GM18861 (cell line): Measurements from ENCODE around the gene USE1.

Experiments
- ATAC-seq: cut with Tn5 transposase; IDR thresholded peaks from one replicate; pipeline ENCODE4 v1.9.1; 2021; ENCODE audit not compliant: unreplicated experiment

USE1 gene

DNA sequence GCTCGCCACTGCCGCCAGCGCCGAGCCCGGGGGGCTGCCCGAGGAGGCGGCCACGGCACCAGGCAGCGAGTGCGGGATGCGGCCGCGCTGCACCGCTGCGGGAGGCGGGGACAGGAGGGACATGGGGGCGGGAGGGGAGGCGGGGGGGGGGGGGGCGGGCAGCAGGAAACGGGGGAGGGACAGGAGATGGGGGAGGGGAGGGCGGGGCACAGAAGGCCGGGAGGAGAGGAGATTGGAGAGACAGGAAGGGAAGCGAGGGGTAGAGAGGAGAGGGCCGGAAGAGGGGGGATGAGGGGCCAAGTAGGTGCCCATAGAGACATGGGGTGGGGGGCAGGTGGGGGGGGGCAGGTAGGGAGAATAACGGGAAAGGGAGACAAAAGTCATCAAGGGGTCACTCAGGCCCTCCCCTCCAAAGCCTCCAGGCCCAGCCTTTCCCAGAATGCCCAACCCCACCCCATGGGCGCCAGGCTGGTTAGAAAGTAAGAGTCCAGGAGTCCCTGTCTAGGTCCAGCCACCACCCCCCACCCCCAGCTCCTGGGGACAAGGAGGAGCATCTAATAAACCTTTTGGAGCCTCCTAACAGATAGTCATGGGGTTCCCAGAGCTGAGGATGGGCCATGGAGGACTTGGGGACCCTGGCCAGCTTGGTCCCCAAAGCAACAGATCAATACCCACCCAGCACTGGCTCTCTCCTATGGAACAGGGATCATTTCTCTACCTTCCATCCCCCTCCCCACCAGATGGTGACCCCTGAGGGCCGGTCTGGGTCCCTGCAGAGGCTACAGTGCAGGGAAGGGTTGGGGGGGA lies 21.0 kb downstream of the USE1 start:
- peak; percentile 15 for ATAC-seq

DNA sequence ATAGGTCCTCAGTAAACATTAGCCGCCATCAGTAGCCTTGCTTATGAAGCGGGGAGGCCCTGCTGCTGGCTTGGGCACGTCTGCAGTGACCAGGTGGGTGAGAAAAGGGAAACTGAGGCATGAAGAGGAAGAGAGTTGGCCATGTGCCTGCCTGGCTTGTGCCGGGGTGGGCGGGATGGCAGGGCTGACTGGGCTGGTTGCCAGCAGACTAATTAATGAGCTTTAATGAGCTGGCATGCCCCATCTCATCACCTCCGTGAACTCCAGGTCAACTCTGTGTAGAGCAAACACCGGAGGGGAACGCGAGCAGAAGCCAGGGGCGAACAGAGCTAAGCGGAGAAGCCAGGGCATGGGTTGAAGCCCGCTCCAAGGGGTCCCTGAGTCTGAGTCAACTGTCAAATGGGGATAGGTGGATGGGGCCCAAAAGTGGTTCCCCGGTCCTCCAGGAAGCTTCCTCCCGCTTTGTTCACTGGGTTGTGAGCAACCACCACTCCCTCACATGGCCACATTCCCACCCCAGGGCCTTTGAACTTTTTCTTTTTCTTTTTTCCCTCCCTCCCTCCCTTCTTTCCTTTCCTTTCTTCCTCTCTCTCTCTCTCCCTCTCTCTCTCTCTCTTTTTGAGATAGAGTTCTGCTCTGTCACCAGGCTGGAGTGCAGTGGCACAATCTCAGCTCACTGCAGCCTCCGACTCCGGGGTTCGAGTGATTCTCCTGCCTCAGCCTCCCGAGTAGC lies 21.8 kb downstream of the USE1 start:
- ATAC-seq, result no peak

DNA sequence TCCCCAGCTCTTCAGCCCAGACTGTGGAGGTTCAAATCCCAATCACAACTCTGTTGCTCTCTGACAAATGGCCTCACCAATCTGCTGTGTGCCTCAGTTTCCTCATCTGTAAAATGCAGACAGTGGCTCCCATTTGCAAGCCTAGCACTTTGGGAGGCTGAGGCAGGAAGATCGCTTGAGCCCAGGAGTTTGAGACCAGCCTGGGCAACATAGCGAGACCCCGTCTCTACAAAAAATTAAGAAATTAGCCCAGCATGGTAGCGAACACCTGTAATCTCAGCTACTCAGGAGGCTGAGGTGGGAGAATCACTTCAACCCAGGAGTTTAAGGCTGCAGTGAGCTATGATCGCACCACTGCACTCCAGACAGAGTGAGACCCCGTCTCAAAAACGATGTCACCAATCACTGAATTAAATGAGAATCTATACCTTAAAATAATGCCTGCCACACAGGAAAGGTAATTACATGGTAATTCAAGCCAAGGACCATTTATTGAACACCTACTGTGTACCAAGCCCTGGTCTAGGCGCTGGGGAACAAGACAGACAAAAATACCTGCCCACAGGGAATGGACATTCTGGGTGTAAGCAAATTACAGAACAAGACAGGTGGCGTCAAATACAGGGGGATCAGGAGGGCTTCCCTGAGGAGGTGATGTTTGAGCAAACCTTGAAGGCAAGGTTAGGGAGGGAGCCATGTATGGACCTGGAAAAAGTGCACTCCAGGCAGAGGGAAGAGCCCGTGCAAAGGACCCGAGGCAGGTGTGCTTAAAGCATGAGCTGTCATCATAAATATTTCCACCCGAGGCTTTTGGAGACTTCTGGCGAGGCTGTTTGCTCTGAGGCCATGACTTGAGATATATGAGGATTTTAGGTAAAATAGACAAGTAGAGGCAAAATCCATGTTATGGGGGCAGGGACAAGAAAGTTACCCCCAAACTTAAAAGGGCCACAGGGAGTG lies 22.9 kb downstream of the USE1 start:
- no peak for ATAC-seq

DNA sequence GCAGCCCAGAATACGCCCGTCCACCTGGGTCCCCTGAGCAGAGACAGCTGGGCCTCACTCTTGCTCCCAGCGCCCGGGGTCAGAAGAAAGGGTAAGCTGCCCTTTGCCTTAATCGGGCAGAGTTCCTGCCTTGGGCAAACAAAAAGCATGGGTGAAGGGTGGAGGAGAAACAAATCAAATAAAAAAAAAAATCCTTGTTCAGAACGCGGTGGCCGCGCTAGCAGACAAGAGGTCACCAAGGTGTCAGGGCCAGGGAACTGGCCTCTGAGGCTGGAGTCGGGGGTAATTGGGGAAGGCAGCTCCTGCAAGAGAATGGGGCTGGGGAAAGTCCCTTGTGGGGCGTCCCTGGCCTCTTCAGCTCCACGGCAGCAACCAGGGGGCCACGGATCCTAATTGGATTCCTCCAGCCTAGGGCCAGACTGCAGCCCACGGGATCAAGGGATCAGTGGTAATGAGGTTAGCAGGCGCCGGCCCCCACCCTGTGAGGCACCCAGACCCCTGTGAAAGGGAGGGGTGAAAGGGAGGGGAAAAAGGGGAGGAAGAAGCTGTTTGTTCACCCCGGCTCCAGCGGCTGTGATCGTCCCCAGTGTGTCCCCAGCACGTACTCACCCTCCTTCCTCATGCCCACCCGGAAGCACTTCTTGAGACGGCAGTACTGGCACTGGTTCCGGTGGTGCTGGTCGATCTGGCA lies 25.1 kb downstream of the USE1 start:
- ATAC-seq, result no peak

DNA sequence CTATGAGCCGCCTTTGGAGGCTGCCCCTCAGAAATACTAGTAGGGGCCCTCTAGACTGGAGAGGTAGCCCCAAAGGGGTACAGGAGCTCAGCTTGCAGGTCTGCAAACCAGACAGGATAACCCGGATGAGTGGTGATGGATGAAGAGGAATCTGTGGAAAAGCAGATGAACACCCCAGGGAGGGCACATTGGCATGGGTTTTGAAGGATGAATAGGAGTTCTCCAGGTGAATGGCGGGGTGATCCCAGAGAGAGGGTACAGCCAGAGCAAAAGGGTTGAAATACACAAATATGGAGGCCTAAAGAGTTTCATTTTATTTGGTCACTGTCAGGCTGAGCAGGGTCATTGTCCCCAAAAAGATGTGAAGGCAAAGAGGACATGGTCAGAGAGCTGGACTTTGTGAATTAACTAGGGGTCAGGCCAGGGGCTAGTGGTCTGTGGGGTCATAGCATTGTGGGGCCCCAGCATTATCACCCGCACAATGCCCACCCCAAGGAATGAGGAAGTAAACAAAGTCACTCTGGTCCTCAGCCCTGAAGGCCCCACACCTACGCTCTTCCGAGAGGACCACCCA lies 25.8 kb downstream of the USE1 start:
- ATAC-seq, result no peak

DNA sequence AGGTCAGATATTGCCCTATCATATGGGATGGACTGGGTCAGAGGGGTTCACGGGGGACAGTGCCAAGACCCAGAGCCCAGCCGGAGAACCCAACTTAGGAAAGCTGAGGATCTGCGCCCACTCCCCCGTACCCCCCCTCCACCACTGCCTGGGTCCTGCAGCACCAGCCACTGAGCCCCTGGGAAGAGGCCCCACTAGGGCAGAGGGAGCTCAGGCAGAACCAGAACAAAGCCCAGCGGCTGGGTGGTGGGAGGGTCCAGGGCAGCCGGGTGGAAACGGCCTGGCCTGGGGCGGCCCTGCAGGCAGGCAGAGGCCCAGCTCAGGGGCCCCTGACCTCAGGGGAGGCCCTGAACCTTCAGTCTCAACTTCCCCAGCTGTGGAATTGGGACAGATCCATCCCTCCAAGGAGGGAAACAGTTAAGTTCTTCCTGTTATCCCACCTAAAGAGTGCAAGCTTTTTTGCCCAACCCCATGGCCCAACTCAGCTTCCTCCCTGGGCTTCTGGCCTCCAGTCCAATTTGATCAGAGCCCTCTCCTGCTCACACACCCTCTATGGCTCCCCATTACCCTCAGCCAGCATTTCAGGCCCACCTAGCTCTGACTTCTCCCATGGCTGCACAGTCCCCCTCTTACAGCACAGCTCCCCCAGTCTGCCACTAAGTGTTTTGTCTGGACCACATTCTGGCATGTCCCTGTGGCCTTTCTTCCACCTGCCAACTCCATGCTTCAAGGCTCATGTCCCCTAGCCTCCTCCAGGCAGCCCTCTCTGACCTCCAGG lies 27.5 kb downstream of the USE1 start:
- ATAC-seq, result no peak

DNA sequence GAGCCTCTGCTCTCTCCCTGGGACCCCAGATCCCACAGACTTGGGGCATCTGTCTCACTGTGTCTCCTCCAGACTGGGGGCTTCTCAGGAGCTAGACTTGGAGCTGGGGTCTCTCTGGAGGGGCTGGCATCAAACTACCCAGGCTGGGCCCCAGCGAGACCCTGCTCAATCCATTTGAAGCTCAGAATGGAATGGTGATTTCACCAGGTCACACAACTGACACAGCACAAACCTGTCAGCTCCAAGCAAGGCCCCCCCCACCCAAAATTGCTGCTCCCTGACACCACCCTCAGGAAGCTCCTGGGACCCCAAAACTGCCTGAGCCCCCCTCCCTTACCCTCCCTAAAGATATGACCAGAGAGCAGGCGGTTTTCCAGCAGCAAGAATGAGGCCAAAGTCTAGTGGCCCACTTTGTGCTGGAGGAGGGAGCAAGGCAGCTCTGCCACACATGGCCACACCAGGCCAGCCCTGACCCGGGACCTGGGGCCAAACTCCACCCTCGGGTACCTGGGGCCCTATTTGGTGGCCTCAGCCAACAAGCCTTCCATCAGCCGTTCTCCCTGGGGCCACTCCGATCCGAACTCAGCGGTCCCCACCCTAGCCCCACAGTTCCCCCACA lies 28.2 kb downstream of the USE1 start:
- ATAC-seq, result no peak

DNA sequence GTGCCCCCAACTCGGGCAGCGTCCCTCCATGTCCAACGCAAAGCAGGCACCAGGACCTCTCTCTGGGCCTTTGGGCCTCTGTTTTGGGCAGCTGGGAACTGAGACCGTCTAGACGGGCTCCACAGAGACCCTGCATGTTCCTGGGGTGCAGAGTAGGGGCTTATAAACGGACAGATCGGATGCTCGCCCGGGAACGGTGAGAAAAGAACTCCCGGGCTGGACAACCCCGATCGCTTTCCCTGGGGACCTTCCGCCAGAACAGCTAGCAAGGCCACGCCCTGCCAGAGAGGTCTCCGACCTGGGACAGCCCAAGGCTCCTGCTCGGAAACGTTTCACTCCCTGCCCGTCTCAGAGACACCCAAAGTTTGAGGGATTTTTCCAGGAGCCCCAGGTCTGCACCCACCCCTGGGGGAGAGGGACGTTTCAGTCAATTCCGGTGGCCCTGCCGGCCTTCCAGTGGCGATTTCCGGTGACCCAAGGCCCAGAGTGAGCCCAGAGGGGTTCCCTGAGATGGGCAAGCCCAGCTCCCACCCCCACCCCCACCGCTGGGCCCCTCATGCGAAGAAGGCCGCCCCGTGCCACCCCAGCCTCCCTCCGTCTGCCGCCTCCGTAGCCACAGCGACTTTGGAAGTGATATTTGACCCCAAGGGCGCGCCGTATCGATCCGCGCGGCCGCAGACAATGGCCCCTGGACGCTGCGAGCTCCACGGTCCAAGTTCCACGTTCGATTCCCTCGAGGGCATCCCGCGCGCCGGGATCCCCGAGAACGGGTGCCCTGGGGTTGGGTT lies 28.9 kb downstream of the USE1 start:
- ATAC-seq, result no peak

DNA sequence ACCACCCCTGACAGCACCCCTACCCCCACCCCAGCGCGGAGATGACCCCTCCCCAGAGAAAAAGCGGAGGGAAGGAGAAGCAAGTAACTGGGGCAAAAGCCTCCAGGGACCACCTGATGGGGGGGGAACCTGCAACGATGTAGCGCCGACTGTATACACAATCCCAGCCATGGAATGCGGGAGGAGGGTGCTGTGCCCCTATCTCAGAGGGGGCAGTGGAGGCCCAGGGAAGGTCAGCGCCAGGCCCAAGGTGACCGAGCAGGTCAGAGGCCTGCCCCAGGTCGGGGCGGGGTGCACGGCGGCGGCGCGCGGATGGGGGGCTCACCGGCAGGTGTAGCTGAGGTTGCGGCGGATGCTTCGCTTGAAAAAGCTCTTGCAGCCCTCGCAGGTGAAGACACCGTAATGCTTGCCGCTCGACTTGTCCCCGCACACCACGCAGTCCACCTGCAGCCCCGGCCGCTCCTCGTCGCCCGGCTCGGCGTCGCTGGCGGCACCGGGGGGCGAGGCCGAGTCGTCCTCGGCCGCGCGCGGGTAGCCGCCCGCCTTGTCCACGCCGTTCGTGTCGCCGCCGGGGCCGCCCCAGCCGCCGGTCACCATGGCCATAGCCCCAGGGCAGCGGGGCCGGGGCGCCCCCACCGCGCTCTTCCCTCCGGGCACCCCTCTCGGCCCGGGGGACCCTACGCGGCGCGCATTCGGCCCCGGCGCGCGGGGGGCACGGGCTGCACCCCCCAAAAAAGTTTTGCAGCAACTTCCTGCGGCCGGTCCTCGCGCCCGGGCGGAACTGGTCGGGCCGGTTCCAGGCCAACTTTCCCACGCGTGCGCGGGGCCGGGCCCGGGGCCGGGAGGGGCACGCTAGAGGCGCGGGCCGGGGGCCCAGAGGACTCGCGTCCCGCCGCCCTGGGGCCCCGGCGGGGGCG lies 29.7 kb downstream of the USE1 start:
- no peak for ATAC-seq

DNA sequence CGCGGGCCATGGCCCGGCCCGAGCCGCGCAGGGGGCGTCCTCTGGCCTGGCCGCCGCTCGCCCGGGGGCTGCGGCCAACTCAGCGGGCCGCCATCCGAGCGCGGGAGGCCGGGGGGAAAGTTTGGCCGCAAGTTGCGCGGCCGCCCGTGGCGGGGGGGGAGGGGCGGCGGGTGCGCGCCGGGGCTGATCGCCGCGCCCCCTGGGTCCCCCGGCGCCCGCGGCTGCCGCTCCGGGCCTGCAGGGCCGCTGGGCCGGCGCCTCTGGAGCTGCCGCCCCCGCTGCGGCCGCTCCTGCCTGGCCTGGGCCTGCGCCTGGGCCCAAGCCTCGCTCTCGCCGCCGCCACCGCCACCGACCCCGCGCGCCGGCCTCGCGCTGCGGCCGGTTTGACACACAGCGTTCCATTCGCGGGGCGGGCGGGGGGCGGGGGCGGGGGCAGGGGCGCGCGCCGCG lies 30.4 kb downstream of the USE1 start, which contains the start of gene NR2F6:
TSS of gene NR2F6 (minus strand) at position 385 of the 450 bp plus-strand sequence. CDS start 699 bp downstream, outside the sequence.
- ATAC-seq, result no peak

DNA sequence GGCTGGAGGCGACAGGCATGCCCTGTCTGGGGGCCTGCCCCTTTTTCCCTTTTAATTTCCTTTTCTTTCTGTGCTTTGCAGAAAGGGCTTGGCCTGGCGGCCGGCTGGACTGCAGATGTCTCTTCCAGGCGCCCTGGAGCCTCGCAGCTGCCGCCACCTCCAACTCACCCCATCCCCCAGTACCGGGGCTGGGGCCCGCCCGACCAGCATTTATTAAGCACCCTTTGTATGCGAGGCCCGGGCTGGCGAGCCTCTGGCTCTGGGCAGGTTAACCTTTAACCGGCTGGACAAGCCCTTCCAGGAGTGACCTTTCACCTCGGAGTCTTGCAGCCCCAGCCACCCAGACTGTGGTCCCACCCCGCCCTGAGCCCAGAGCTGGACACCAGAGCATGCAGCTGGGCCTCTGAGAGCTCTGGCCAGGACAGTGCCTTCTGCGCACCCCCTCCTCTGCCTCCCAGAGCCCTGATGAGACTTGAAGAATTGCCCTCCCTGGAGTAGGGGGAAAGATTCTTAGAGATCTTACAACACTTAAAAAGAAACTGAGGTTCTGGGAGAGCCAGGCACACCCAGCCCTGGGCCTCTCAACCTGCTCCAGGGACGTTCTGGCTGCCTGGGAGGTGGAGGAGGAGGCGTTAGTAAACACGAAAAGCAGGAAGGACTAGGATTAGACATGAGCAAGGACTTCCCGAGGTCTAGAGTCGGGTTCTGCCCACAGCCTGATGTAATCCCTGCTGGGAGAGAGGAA lies 31.7 kb downstream of the USE1 start:
- ATAC-seq, result no peak

DNA sequence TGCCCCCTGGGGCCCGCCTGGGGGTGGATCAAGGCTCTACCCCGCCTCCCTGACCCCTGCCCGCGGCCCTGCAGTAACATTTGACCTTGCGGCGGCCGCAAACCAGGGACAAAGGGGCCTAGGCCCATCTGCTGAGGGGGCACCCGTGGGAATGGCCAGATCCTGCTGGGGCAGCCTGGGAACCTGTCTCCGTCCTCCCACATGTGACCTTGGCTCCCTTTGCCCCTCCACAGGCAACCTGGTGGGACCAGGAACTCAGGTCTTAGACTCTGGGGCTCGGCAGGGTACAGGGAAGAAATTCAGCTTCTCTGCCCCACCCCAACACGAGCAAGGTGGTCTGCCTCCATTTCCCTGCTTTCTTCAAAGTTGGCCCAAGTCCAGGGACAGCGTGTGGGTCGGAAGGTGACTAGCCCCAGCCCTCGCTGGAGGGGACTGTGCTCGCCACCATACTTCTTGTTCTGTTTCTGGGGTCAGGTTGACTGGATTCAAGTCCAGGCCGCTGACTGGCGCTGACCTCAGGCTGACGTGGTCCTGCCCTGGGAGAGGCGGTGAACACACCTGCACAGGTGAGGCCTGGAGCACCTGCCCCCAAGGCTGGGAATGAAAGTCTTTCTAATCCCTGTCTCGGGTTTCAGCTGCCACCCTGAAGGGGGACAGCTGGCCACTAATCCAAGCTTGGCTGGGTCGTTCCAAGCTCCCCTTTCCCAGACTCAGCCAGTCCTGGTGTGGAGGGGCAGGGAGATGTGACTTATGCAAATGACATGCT lies 33.0 kb downstream of the USE1 start:
- no peak for ATAC-seq

DNA sequence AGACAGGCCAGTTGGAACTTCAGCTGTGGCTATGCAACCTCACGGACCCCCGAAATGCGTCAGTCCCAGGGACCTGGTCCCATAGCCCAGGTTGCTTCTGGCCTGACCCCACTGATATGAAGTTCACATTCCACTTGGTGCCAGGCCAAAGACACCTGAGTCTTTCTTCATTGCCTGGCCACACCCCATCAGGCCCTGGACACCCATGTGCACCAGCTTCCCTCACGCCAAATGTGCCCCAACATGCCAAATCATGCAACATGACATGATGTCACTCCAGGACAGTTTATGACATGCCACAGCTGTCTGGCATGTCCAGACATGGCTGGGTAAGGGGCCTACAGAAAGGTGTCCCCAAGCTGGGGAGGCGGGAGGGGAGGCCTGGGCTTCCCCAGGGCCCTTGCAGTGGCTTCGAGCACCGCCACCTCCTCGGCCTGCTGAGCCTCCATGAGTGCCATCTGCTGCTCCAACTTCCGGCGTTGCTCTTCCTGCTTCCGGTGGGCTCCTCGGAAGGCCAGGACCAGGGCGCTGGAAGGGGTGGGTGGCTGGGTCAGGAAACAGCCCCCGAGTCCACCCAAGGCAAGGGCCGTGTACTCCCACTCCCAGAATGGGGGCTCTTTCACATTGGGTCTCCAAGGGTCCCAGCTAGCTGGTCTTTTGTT lies 34.9 kb downstream of the USE1 start:
- ATAC-seq, result no peak

DNA sequence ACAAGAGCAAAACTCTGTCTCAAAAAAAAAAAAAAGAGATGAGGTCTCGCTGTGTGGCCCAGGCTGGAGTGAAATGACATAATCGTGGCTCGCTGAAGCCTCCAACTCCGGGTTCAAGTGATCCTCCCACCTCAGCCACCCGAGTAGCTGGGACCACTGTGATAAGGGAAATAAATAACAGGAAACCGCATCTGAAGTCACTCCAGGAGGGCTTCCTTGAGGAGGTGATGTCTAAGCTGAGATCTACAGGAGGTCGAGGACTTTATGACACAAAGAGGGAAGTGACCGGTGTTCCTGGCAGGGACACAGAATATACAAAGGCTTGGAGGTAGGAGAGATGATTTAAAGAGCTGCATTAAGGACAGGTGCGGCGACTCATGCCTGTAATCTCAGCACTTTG lies 39.5 kb downstream of the USE1 start:
- ATAC-seq, result no peak

DNA sequence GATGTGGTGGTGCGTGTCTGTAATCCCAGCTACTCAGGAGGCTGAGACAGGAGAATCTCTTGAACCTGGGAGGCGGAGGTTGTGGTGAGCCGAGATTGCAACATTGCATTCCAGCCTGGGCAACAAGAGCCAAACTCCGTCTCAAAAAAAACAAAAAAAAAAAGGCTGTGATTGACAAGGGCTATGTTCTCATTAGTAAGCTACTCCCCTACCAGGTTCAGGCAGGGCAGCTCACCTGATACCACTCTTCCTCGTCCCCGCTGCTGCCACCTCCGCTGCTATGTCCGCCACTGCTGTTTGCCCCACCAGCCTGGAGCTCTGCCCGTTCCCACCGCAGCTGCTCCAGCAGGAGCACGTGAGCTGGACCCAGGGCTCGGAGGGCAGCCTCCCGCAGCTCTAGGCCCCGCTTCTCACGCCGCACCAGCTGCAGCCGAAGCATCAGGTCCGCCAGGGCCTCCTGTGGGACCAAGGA lies 40.0 kb downstream of the USE1 start:
- no peak for ATAC-seq
